K562 (cell line): ENCODE results near the gene TMEM69. TPM values are rescaled to one million over a fixed set of nuclear protein-coding genes. Genes with fewer than 3 reads are reported as not detected.
A peak's percentile ranks its signal among the peaks of the same experiment; 100 is the strongest.

Experiments used
- BACH1 ChIP-seq: fragments of 200-800 bp; sonication (Bioruptor generic); IDR thresholded peaks from 2 replicates; pipeline ENCODE4 v1.6.1; 2016; ENCODE audit warnings: missing genetic modification characterization, missing compliant biosample characterization
- BMI1 ChIP-seq: fragments of 150-350 bp; IDR thresholded peaks from 2 replicates; pipeline ENCODE4 v1.6.1; 2014; ENCODE audit warnings: low read length
- CCAR2 ChIP-seq: fragments of 200-400 bp; formaldehyde crosslinking; IDR thresholded peaks from 2 replicates; pipeline ENCODE4 v1.6.1; 2017; ENCODE audit warnings: mild to moderate bottlenecking, low read depth, low read length
- NR4A1 ChIP-seq, 2 experiments: fragments of 250-450 bp in 1 of 2; fragments of 450-650 bp in 1 of 2; sonication (Bioruptor Pico) in 1 of 2; IDR thresholded peaks; 2 replicates each; pipeline versions ENCODE4 v1.4.0 to v1.6.1; 2016 to 2020; ENCODE audit warnings: mild to moderate bottlenecking in 2 of 2, missing compliant biosample characterization in 1 of 2, missing genetic modification characterization in 1 of 2, moderate library complexity in 1 of 2
- OTX1 ChIP-seq: fragments of 450-650 bp; formaldehyde crosslinking; IDR thresholded peaks from 2 replicates; pipeline ENCODE4 v1.4.0; 2022; ENCODE audit warnings: mild to moderate bottlenecking
- ZNF133 ChIP-seq: fragments of 250-450 bp; sonication (Bioruptor Pico); IDR thresholded peaks from 2 replicates; pipeline ENCODE4 v1.4.0; 2020; ENCODE audit warnings: mild to moderate bottlenecking
- polyA plus RNA-seq, 8 experiments: library from polyadenylated mRNA; depleted of rRNA in 4 of 8; stranded (reverse) in 5 of 8; unstranded in 3 of 8; fragments of >200 nt; fragmentation: Nextera tagmentation in 2 of 8; fragmentation: Illumina TruSeq in 1 of 8; extraction: Ambion mirVana in 2 of 8; extraction: Trizol in 1 of 8; gene quantifications; 2 replicates each; pipeline versions ENCODE4 v1.2.1 to v1.2.3, GENCODE V29; 2011 to 2014; ENCODE audit warnings: inconsistent platforms in 1 of 8, missing spikeins in 1 of 8
- total RNA-seq, 7 experiments: library from RNA; depleted of rRNA in 6 of 7; stranded (reverse); fragments of >200 nt in 6 of 7; fragmentation: Illumina TruSeq in 2 of 7; extraction: Trizol in 2 of 7; gene quantifications; 2 replicates each; pipeline versions ENCODE4 v1.2.1 to v1.2.3, GENCODE V29; 2011 to 2021; ENCODE audit warnings: low replicate concordance in 1 of 7
- TF ChIP-seq, protein P1 (sequence below): fragments of 450-650 bp; IDR thresholded peaks from 2 replicates; pipeline ENCODE4 v1.6.1; 2016; ENCODE audit warnings: mild to moderate bottlenecking, moderate library complexity
- TF ChIP-seq, protein P2 (sequence below): fragments of 150-350 bp; conservative IDR thresholded peaks from 2 replicates; pipeline ENCODE4 v1.6.1; 2014; ENCODE audit warnings: low read length
- TF ChIP-seq, protein P3 (sequence below): fragments of 250-450 bp; sonication (Bioruptor Pico); IDR thresholded peaks from 2 replicates; pipeline ENCODE4 v1.4.0; 2020; ENCODE audit warnings: mild to moderate bottlenecking, moderate library complexity, borderline replicate concordance

The TMEM69 gene
- total and polyA plus RNA-seq, 9 of the 15 experiments (the other 6 are each of a cell fraction or from before 2014, with no cell fraction given), result 47.3 to 248 (median 103) TPM

DNA sequence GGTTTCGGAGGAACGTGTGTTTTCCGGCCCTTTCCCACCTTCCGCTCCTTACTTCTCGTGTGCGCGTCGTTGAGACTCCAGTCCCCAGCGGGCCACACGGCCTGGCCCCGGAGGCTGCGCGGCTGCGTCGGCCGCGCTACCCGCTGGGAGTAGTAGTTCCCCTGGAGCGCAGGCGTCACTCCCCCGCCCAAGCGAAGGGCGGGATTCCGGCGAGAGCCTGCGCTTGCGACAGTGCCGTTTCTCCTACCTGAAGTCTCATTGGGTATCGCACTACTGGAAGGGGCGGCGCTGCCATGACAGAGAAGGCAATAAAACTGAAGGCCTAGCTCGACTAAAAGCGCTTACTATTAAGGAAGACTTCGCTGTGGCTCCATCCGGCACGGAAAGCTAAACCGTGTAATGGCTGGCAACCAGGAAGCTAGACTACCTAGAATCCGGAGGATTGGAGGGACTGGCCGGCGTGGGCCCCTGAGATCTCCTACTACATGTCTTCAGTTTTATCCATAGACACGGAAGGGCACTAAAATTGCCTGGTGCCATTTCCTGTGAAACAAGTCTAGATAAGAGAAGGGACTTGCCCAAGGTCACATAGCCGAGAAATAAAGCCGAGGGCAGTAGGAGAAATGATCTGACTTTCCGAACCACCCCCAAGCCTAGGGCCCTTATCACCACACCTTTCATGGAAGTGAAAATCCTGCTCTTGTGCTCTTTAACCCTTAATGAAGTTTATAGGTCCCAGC, 797 bp upstream of the TMEM69 start (continued):
- TF ChIP-seq, protein P1, sequence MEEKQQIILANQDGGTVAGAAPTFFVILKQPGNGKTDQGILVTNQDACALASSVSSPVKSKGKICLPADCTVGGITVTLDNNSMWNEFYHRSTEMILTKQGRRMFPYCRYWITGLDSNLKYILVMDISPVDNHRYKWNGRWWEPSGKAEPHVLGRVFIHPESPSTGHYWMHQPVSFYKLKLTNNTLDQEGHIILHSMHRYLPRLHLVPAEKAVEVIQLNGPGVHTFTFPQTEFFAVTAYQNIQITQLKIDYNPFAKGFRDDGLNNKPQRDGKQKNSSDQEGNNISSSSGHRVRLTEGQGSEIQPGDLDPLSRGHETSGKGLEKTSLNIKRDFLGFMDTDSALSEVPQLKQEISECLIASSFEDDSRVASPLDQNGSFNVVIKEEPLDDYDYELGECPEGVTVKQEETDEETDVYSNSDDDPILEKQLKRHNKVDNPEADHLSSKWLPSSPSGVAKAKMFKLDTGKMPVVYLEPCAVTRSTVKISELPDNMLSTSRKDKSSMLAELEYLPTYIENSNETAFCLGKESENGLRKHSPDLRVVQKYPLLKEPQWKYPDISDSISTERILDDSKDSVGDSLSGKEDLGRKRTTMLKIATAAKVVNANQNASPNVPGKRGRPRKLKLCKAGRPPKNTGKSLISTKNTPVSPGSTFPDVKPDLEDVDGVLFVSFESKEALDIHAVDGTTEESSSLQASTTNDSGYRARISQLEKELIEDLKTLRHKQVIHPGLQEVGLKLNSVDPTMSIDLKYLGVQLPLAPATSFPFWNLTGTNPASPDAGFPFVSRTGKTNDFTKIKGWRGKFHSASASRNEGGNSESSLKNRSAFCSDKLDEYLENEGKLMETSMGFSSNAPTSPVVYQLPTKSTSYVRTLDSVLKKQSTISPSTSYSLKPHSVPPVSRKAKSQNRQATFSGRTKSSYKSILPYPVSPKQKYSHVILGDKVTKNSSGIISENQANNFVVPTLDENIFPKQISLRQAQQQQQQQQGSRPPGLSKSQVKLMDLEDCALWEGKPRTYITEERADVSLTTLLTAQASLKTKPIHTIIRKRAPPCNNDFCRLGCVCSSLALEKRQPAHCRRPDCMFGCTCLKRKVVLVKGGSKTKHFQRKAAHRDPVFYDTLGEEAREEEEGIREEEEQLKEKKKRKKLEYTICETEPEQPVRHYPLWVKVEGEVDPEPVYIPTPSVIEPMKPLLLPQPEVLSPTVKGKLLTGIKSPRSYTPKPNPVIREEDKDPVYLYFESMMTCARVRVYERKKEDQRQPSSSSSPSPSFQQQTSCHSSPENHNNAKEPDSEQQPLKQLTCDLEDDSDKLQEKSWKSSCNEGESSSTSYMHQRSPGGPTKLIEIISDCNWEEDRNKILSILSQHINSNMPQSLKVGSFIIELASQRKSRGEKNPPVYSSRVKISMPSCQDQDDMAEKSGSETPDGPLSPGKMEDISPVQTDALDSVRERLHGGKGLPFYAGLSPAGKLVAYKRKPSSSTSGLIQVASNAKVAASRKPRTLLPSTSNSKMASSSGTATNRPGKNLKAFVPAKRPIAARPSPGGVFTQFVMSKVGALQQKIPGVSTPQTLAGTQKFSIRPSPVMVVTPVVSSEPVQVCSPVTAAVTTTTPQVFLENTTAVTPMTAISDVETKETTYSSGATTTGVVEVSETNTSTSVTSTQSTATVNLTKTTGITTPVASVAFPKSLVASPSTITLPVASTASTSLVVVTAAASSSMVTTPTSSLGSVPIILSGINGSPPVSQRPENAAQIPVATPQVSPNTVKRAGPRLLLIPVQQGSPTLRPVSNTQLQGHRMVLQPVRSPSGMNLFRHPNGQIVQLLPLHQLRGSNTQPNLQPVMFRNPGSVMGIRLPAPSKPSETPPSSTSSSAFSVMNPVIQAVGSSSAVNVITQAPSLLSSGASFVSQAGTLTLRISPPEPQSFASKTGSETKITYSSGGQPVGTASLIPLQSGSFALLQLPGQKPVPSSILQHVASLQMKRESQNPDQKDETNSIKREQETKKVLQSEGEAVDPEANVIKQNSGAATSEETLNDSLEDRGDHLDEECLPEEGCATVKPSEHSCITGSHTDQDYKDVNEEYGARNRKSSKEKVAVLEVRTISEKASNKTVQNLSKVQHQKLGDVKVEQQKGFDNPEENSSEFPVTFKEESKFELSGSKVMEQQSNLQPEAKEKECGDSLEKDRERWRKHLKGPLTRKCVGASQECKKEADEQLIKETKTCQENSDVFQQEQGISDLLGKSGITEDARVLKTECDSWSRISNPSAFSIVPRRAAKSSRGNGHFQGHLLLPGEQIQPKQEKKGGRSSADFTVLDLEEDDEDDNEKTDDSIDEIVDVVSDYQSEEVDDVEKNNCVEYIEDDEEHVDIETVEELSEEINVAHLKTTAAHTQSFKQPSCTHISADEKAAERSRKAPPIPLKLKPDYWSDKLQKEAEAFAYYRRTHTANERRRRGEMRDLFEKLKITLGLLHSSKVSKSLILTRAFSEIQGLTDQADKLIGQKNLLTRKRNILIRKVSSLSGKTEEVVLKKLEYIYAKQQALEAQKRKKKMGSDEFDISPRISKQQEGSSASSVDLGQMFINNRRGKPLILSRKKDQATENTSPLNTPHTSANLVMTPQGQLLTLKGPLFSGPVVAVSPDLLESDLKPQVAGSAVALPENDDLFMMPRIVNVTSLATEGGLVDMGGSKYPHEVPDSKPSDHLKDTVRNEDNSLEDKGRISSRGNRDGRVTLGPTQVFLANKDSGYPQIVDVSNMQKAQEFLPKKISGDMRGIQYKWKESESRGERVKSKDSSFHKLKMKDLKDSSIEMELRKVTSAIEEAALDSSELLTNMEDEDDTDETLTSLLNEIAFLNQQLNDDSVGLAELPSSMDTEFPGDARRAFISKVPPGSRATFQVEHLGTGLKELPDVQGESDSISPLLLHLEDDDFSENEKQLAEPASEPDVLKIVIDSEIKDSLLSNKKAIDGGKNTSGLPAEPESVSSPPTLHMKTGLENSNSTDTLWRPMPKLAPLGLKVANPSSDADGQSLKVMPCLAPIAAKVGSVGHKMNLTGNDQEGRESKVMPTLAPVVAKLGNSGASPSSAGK, result peak; percentile 83; the same call in 1 of the 2 replicates
- TF ChIP-seq BACH1 (tag) (peak; percentile 82), OTX1 (CRISPR knock-in tag) (peak; percentile 80; the same call in 1 of the 2 replicates), ZNF133 (CRISPR knock-in tag) (no peak), BMI1 (no peak), CCAR2 (no peak), NR4A1 (CRISPR knock-in tag; IDR thresholded peaks at IDR 0.05) (peak; percentile 69; the same call in 1 of the 2 replicates), NR4A1 (tag; IDR thresholded peaks at IDR 0.05) (0 out of 2 replicates have a peak, but pooled peaks have one; percentile 60)
- TF ChIP-seq, protein P2, sequence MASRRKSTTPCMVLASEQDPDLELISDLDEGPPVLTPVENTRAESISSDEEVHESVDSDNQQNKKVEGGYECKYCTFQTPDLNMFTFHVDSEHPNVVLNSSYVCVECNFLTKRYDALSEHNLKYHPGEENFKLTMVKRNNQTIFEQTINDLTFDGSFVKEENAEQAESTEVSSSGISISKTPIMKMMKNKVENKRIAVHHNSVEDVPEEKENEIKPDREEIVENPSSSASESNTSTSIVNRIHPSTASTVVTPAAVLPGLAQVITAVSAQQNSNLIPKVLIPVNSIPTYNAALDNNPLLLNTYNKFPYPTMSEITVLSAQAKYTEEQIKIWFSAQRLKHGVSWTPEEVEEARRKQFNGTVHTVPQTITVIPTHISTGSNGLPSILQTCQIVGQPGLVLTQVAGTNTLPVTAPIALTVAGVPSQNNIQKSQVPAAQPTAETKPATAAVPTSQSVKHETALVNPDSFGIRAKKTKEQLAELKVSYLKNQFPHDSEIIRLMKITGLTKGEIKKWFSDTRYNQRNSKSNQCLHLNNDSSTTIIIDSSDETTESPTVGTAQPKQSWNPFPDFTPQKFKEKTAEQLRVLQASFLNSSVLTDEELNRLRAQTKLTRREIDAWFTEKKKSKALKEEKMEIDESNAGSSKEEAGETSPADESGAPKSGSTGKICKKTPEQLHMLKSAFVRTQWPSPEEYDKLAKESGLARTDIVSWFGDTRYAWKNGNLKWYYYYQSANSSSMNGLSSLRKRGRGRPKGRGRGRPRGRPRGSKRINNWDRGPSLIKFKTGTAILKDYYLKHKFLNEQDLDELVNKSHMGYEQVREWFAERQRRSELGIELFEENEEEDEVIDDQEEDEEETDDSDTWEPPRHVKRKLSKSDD, result no peak
- TF ChIP-seq, protein P3, sequence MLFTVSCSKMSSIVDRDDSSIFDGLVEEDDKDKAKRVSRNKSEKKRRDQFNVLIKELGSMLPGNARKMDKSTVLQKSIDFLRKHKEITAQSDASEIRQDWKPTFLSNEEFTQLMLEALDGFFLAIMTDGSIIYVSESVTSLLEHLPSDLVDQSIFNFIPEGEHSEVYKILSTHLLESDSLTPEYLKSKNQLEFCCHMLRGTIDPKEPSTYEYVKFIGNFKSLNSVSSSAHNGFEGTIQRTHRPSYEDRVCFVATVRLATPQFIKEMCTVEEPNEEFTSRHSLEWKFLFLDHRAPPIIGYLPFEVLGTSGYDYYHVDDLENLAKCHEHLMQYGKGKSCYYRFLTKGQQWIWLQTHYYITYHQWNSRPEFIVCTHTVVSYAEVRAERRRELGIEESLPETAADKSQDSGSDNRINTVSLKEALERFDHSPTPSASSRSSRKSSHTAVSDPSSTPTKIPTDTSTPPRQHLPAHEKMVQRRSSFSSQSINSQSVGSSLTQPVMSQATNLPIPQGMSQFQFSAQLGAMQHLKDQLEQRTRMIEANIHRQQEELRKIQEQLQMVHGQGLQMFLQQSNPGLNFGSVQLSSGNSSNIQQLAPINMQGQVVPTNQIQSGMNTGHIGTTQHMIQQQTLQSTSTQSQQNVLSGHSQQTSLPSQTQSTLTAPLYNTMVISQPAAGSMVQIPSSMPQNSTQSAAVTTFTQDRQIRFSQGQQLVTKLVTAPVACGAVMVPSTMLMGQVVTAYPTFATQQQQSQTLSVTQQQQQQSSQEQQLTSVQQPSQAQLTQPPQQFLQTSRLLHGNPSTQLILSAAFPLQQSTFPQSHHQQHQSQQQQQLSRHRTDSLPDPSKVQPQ, result no peak
